CD4-positive, alpha-beta T cell treated with Interleukin-6 at 100 ng/mL for 8 hours (primary cell): ENCODE results near the gene HOXA13.

Experiments
- DNase-seq: peaks from one replicate; pipeline ENCODE4 v3.0.0-alpha.2; 2020; ENCODE audit warnings: mixed read lengths, low spot score

HOXA13 gene

DNA sequence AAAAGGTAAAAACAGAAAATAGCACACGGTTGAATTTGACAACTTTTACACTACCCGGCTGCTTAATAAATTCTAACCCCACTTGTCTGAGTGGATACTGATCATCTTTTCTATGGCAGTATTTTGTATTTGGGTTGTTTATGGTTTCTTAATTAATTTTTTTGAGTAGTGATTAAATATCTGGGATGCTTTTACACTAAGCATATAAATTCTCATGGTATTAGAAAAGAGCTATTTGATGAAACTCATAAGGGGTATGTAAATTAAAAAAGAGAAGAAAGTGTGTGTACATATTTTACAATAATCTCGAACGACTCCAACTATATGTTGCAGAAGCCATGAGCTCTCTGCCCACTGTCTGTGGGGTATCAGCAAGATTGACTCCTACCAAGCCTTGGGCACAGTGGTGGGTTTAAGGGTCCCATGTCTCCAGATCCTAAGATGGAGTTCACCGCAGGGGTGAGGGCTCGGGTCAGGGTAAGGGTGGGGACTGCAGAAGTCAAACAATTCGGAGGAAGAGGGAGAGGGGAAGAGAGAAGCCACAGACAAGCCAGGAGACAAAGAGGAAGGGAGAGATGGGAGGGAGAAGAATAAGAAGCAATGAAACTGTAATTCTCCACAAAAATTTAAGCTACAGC is 7.6 kb upstream of the HOXA13 start:
- DNase-seq, result no peak

DNA sequence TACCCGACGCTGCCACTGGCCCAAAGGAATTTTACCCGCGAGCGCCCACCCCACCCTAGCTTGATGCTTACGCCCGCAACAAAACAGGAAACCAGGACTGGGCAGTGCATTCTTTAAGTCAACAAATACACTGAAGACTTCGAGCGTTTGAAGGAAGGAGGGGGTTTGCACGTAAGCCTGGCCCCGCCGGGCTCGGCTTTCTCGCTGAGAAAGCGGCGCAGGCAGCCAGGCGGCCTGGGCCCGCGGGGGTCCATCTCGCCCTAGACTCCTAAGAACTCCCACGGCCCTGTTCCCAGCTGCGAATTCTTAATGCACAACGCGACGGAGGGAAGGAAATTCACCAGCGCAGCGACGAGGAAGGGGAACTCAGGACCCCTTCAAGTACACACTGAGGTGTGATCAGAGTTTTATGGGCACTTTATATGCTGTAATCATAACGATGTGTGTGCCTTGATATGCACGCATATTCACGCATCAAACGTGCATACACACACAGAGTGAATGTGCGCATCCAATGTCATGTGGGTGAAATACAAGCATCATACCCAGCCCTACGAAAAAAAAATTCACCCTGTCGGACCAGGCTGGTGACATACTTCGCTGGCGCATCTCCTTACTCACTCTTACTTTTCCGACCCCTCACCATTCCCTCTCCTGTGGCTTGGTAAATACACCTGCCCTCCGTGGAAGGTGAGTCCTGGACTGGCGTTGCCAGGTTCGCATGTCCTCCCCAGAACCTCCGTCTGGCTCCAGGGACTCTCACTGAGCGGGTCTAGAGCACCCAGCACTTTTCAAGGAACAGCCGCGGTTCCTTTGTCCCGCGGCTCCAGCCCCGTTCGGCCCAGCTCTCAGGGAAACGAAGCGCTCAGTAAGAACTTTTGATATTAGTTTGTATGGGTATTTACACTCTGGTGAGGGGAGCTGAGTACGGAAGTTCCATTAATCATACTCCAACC is 5.7 kb upstream of the HOXA13 start:
- no peak for DNase-seq

DNA sequence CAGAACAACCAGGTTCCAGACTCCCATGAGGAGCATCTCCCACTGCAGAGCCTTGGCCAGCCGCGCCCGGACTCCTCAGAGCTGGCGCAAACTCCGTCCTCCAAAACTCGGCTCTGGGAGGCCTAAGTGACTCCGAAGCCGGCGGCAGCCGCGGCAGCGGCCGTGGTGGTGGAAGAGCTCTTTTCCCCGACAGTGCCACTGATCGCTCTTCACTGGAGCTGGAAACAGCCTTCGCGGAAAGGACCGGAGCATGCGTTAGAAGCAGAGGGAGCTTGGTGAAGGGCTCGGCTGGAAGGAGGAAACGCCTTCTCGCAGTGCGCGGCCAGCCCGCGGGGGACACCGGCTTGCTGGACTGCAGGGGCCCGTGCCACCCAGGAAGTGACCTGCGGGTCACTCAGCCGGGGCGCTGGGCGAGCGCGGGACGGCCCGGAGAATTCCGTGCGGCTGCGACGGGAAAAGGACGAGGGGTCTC is 5.0 kb upstream of the HOXA13 start:
- no peak for DNase-seq

DNA sequence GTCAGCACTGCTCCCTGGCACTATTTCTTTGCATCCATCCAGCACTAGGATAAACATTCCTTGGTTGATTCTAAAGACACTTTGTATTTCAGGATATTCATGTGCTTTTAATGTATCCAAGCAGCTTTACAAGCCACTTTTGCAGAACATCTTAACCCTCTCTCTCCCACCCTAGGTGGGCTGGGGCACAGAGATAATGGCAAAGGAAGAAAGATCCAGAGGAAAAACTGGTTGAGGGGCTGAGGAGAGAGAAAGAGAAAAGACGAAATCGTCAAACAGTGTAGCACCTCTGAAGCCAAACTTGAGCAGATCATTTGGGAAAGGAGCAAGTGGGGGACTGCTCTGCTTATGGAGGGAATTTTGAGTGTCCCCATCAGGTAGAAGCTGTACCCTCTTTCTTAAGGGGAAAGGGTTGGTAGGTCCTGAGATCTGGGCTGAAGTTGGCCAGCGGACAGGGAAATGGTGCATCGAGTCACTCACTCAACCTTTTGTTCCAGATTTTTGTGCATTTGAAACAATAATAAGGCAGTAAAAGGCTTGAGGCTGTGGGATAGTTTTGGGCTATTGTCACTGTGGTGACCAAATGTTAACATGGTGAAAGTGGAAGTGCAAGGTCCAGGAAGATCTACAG is 4.2 kb upstream of the HOXA13 start:
- DNase-seq, result no peak

DNA sequence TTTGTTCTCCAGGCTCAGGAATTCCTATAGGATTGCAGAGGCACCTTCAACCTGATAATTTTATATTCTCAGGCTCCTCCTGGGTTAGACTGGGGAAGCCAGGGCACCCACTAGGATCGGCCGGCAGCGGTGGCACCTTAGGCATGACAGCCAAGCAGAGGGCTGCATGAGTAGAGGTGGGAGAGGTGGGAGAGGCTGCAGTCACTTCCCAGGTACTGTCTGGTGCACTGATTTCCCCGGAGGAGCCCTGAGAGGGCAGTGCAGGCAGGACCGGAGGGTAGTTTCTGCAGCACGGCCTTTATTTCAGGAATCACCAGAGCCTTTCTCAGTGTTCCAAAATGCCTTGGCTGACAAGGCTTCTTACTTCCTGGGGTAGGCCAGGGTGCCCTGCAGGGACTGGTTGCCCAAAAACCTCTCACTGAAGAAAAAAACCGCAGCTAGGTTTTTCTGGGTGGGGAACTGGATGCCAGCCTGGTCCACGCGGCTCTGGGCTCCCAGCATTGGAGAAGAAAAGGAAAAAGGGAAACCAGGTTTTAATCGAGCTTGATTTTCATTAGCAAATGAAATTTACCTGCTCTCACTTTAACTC is 3.6 kb upstream of the HOXA13 start:
- no peak for DNase-seq

GRCh38 chr7:27202862-27203134 is 2.9 kb upstream of the HOXA13 start:
- no peak for DNase-seq

- DNase-seq, result no peak
Measured at GRCh38 chr7:27202018-27202861, 2.3 kb upstream of the HOXA13 start.

- DNase-seq, result no peak
Measured at GRCh38 chr7:27201580-27202017, 1.7 kb upstream of the HOXA13 start.

DNA sequence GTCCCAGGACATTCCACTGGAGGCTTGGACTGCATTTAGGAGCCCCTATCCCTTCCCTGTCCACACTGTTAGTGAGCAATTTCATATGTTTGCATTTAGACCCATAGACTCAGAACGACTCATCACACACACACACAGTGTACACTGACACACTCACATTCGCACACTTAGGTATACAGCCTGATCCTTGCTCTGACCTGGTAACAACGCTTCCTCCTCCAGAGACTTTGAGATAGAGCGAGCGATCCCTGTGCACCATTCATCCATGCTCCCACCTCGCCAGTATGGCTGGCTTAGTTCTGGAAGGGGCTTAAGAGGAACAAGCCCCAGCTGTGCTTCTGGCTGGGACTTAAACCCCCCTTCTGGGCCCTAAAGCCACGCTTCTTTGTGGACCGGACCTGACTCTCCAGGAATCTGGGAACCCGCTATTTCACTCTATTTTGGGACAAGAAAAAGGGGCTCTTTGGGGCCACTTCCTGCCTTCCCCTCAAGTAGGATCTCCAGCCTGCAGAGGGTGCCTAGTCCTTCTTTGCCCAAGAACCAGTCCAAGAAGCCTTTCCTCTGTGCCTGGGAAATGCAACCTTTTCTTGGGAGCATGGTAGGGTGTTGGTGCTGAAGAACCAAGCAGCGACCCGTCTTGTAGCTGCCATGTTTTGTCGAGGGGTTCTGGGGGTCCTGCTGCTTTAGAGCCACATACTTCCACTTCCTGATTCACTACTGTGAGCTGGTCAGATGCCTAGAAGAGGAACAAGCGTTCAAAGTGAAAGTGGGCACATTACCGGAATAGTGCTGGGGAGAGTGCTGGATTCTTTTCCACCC is 1.1 kb upstream of the HOXA13 start:
- no peak for DNase-seq

DNA sequence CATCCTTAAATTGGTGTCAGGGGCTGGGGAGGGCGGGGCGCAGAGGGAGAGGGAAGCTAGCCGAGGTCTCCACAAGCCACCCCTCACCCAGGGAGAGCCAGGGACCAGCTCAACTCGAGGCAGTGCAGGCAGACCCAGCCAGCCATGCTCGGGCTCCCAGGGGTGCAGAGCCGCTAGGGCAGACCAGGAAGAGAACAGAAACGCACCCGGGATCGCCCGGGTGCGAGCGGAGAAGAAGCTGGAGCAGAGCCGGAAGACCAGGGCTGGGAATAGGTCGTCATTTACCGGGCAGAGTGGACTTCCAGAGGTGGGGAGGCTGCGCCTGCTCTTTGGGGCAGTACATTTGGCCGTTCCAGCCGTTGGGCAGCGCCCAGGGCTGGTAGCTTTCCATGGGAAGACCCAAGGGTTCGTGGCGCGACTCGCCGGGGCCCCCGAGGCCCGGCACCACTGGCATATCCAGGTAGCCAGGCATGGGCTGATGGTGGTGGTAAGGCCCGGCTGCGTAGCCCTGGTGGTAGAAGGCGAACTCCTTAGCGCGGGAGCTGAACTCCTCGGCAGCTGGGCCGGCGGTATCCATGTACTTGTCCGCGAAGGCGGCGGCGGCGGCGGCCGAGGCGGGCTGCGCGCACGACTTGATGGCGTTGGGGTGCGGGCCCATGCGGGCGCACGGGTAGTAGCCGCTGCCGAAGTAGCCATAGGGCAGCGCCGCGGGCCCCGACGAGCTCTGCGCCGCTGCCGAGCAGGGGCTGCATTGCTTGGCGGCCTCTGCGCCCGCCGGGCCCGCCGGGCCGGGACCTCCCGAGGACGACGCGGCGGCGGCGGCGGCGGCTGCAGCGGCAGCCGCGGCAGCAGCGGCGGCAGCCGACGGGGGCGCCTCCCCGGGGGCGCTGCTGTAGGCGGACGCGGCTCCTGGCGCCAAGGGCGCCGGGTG is 755 bp downstream of the HOXA13 start:
- no peak for DNase-seq

GRCh38 chr7:27198138-27198841 is 1.6 kb downstream of the HOXA13 start:
- no peak for DNase-seq

DNA sequence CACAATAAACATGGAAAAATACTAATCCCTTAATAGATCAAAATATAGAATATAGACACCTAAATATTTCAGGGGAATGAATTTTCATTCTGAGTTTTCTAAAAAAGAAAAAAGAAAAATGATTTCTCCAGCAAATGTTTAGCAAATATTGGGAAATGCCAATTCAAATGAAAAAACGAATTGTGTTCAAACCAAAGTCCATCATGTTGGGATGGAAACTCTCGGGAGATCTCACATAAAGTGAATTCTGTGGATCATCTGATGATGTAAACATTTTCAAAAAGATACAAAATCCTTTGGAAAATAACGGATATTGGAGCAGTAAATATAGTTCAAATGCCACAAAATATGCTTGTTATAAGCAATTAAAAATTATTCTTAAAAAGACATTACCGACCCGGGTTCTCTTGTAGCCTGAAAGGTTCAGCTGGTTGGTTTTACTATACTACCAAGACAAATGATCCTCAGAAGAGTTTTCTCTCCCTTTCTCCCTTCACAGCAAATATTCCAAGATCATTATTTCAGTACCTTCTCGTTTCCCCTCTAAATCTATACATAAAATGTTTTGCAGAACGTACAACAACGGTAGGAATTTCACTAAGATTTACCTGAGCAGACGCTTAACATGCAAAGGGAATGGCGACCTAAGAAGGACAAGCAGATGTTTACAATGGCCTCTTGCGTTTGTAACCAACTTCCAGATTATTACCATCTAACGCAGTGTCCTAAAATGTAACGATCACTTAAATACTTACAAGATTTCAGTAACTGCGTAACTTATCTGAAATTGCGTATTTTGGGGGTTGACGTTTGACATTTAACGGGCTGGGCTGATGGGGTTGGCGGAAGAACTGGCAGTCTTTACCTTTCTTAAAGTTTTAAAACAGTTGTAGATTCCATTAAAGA is 2.5 kb downstream of the HOXA13 start:
- DNase-seq, result no peak

DNA sequence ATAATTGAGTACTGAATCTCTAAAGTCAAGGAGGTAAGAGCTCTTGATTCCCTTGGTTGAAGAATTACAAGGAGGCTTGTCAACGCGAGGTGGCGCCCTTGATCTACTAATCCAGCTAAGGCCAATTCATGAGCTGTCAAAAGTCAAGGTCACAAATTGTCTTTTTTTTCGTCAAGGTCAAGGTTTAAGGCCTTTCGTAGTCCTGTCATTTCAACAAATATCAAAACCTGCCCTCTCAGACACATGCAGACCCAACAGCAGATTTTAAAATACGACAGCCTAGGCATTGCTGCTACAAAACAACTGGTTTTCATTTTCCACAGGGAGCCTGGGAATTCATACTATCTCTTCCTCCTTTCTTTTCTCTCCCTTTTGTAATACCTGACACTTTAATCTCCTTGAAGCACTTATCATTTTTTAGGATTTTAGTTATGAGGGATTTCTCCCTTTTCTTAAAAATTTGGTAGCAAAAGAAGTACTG is 3.6 kb downstream of the HOXA13 start:
- peak; percentile 73 for DNase-seq

- no peak for DNase-seq
Measured at GRCh38 chr7:27194686-27195379, 5.1 kb downstream of the HOXA13 start.

DNA sequence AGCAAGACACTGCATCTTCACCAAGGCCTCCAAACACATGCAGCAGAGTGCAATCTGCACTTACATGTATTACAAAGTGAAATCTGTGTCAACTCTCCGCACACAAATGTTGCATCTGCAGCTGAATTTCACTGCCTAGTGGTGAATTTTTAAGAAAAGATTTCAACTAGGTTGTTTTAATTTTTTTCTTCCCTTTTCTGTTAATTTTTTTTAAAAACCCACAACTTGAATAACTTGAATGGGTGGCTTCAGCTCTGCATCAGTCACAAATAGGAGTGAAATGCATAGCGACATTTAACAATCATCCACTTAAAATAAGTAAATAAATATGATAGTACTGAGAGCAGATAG is 5.9 kb downstream of the HOXA13 start:
- no peak for DNase-seq

- DNase-seq, result no peak
Measured at GRCh38 chr7:27193335-27194001, 6.4 kb downstream of the HOXA13 start.
